ENCODE data around the gene NEU3.
"Not testable (repeated sequence)": the region's sequence is repeated elsewhere in the genome, so short reads cannot be mapped to it uniquely, and the experiment has no call there.

The NEU3 gene

GRCh38 chr11:75031224-75031753, 42.6 kb downstream of the NEU3 start:
- DNase-seq: no peak

GRCh38 chr11:75031771-75032549, 43.2 kb downstream of the NEU3 start:
- no peak for DNase-seq

DNA sequence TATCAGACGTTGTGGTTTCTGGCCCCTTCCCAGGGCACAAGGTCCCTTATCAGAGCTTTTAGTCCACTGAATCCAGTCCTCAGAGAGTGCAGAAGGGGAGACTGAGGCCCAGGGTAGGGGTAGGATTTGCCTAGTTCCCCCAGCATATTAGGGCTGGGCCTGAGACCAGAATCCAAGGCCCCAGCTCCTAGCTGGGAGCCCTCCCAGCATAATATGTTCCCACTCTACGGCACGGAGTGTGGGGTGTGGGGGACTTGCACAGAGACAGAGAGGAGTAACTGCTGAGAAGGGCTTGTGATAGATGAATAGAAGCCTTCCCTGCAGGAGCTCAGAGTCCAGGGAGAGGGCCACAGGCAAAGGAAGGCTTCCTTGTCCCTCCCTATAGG, 43.8 kb downstream of the NEU3 start:
- no peak for DNase-seq

DNA sequence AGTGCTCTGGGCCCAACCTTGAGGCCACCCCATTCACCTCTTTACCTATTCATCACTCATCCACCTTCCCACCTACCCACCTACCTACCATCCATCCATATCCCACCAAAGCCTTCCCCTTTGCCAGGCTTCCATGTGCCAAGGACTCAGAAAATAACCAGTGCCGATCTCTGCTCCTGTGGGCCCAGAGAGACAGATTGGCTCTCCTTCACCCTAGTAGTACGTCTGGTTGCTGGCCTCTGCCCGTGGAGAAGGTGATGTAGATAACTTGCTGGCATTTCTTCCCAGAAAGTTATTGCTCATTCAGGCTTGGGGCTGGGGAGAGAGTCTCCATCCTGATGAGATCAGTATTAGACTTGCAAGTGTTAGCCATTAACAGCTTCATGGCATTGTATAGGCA, 45.2 kb downstream of the NEU3 start:
- DNase-seq: no peak

- no peak for DNase-seq
These were observed 46.5 kb downstream of the NEU3 start for GRCh38 chr11:75035256-75035655.

GRCh38 chr11:75035911-75036565, 47.3 kb downstream of the NEU3 start:
- DNase-seq: no peak

DNA sequence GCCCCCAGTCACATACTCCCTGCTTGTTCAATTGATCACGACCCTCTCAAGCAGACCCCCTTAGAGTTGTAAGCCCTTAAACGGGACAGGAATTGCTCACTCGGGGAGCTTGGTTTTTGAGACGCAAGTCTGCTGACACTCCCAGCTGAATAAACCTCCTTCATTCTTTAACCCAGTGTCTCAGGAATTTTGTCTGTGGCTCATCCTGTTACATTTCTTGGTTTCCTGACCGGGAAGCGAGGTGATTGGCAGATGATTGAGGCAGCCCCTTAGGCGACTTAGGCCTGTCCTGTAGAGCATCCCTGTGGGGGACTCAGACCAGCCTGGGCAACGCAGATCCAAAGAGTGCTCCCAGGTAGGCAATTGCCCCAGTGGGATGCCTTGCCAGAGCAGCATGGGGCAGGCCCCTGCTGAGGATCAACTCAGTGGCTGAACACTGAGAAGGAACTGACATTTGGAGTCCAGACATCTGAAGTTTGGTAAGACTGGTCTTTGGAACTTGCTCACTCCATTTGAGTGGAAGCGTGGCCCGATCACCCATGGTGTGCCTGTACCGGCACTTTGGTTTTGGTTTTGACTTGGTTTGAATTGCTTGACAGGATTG, 51.5 kb downstream of the NEU3 start:
- DNase-seq: no peak

GRCh38 chr11:75041263-75041662, 52.5 kb downstream of the NEU3 start:
- no peak for DNase-seq

DNA sequence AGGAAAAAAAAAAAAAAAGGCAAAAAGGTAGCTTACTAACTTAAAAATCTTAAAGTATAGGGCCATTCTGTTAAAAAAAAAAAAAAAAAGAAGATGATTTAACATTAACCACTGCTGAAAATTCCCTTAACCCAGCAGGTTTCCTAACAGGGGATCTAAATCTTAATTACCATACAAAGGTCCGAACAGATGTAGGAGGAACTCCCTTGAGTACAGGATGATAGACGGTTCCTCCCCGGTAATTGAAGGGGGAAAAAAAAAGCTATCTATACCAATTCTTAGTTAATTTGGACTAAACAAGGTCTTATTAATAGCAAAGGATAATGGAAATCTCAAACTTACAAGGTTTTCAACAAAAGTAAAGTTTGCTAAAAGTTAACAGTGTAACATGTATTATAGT, 53.1 kb downstream of the NEU3 start:
- not testable (repeated sequence) for DNase-seq

GRCh38 chr11:75044381-75045170, 55.8 kb downstream of the NEU3 start:
- DNase-seq: not testable (repeated sequence)

DNA sequence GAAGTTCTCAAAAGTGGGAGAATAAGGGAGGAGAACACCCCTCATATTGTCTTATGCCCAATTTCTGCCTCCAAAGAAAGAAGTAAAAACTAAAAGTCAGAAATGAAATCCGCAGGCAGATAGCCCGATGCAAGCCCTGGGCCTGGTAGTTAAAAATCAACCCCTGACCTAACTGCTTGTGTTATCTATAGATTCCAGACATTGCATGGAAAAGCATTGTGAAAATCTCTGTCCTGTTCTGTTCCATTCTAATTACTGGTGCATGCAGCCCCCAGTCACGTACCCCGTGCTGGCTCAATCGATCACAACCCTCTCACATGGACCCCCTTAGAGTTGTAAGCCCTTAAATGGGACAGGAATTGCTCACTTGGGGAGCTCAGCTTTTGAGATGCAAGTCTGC, 57.9 kb downstream of the NEU3 start:
- DNase-seq: not testable (repeated sequence)

DNA sequence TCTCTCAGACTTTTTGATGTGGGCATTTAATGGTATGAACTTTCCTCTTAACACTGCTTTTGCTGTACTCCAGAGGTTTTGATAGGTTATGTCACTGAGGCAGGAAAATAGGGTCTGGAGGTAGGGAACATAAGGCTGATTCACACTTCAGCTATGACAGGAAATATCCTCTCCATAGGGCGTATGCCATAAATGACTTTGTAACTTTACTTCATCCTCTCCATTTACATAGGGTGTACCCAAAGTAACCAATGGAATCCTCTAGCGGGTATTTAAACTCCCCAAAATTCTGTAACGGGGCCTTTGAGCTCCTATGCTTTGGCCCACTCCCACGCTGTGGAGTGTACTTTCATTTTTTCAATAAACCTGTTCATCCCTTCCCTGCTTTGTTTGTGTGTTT, 58.5 kb downstream of the NEU3 start:
- no peak for DNase-seq

DNA sequence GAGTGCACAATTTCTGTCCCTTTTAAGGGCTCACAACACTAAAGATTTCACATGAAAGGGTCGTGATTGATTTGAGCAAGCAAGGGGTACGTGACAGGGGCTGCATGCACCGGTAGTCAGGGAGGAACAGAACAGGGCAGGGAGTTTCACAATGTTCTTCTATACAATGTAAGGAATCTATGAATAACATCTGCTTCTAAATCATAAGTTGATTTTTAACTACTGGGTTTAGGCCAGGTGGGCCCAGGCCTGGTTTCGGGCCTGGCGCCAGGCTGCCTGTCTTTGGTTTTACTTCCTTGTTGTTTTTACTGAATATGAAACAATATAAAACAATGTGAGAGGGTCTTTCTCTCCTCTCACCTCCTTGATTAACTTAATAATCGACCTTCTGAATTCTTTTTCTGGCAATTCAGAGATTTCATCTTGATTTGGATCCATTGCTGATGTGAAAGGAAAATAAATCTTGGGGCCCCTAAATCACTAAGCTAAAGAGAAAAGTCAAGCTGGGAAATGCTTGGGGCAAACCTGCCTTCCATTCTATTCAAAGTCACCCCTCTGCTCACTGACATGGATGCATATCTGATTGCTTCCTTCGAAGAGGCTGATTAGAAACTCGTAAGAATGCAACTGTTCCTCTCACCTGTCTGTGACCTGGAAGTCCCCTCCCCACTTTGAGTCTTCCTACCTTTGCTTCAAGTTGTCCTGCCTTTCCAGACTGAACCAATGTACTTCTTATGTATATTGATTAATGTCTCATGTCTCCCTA, 61.0 kb downstream of the NEU3 start:
- not testable (repeated sequence) for DNase-seq

GRCh38 chr11:75050516-75050915, 61.8 kb downstream of the NEU3 start:
- no peak for DNase-seq

DNA sequence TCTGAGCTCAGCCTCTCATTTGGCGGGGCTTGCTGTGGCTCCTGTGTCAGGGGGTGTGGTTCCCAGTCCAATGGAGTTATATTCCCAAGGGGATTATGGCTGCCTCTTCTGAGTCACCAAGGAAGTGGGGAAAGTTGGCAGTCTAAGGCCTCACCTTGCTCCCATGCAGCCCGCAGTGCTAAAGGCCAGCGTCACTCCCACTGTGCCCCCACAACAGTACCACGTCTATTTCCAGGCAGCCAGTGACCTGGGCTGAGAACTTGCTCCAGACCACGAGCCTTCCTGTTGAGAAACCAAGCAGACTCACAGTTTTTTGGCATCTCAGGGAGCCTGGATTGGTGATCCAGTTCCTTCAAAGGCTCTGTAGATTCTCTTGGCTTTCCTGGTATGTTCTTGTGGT, 62.3 kb downstream of the NEU3 start:
- DNase-seq: no peak

DNA sequence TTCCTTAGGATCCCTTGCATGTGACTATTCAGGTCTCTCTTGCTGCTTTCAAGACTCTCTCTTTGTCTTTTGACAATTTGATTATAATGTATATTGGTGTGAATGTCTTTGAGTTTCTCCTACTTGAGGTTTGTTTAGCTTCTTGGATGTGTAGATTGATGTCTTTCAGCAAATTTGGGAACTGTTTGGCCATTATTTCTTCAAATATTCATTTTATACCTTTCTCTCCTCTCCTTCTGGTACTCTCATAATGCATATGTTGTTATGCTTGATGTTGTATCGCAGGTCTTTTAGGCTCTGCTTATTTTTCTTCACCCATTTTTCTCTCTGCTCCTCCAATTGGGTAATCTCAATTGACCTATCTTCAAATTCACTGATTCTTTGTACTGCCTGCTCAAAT, 63.7 kb downstream of the NEU3 start:
- DNase-seq: no peak

GRCh38 chr11:75055511-75055910, 66.8 kb downstream of the NEU3 start:
- DNase-seq: no peak

DNA sequence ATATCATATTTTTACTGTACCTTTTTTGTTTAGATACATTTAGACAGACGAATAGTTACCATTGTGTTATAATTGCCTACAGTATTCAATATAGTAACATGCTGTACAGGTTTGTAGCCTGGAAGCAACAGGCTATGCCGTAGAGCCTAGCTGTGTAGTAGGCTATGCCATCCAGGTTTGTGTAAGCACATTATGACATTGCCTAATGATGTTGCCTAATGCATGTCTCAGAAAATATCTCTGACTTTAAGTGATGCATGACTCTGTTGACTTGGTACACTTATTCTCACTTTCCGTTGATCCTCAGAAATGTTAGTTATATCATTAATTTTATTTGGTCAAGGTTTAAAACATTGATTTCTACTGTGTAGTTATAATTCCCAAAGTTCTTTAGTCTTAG, 68.1 kb downstream of the NEU3 start:
- no peak for DNase-seq

GRCh38 chr11:75059299-75059698, 70.6 kb downstream of the NEU3 start:
- no peak for DNase-seq

- no peak for DNase-seq
These were observed 75.1 kb downstream of the NEU3 start for GRCh38 chr11:75063741-75064314.

DNA sequence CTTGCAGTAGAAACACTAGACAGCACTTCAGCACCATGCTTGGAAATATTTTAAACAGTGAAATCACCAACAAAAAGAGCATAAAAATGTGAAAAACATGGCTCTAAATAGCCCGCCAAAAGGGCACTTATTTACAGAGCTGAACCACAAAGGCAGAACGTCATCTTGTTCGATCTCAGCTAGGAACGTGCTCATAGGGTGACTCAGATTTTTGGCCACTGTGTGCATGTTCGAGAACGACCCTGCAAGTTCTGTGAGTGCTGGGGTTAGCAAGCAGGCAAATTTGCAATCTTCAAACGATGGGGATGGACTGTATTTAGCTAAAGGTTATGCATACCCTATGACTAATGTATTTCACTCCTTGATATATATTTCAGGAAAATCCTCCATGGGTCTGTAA, 77.3 kb downstream of the NEU3 start:
- DNase-seq: no peak

Measured in NCI-H446 treated with DMSO at 0.1 percent for 48 hours (cell line).